Activated T-helper 17 cell treated with anti-CD3 and anti-CD28 coated beads, Interleukin-2, amount 50 U/mL, for 72 hours (primary cell): ENCODE data around the gene WRNIP1. TPM values are rescaled to one million over a fixed set of nuclear protein-coding genes. Genes with fewer than 3 reads are reported as not detected.
A peak's percentile ranks its signal among the peaks of the same experiment; 100 is the strongest.
"Not testable (repeated sequence)": the region's sequence is repeated elsewhere in the genome, so short reads cannot be mapped to it uniquely, and the experiment has no call there.

ENCODE experiments used
- ATAC-seq: fragments of 150-1000 bp; cut with Tn5 transposase; replicated peaks from 2 replicates; pipeline ENCODE4 v1.10.0; 2021; ENCODE audit warnings: mild to moderate bottlenecking, moderate library complexity
- H3K27ac Mint-ChIP-seq: one replicate; pipeline ENCODE4 v1.8.0; 2022; ENCODE audit warnings: mixed read lengths
- H3K27me3 Mint-ChIP-seq: one replicate; pipeline ENCODE4 v1.8.0; 2022; ENCODE audit warnings: mixed read lengths
- H3K36me3 Mint-ChIP-seq: one replicate; pipeline ENCODE4 v1.8.0; 2022; ENCODE audit warnings: low read depth, mild to moderate bottlenecking, mixed read lengths
- H3K4me1 Mint-ChIP-seq: one replicate; pipeline ENCODE4 v1.8.0; 2022; ENCODE audit warnings: mixed read lengths
- H3K4me3 Mint-ChIP-seq: one replicate; pipeline ENCODE4 v1.8.0; 2022; ENCODE audit warnings: mild to moderate bottlenecking, mixed read lengths
- H3K9me3 Mint-ChIP-seq: one replicate; pipeline ENCODE4 v1.8.0; 2022; ENCODE audit warnings: mixed read lengths
- total RNA-seq, 2 donors: library from RNA; stranded (reverse); gene quantifications; one replicate each; pipeline ENCODE4 v1.2.3, GENCODE V29; 2022

WRNIP1 gene
- total RNA-seq, 2 donors from 2014 or later: 30.4 to 48.5 TPM

DNA sequence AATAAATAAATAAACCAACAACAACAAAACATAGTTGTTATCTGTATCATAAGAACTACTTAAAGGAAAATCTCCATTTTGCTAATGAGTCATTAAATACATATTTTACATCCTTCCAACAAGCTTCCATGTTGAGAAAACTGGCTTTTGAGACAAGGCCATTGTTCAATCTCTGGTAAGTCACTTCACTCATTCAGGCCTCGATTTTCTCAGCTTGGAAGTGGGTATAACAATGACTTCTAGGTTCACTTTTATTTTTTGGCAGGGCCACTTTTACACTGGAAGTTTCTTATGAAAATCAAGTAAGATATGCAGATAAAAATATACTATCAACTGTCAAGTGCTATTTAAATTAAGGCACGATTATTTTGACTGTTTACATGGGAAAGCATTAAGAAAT, 30.0 kb downstream of the WRNIP1 start:
- Mint-ChIP-seq H3K4me3 (no peak overlapping the region), H3K36me3 (peaks cover 5% of the 10 kb centered on the region), H3K9me3 (no peaks in the 10 kb centered on the region), H3K27ac (no peak overlapping the region), H3K4me1 (peaks cover 37% of the 10 kb centered on the region), H3K27me3 (no peaks in the 10 kb centered on the region)
- no peak for ATAC-seq

DNA sequence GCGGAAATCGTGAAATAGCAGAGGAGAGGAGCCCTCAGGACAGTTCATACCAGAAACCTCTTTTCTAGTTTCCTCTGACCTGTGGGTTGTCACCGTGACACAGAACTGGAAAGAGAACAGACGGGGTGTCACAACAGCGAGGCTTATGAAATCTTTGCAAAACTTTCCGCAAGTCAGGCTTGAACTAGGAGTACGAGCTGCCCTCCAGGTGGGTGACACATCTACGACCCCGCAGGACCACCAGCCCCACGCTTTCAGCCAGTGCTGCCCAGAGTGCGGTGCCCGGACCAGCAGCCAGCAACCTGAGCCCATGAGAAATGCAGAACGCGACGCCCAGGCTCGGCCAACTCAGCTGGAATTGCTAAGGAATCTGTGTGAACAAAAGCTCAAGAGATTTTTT, 30.8 kb downstream of the WRNIP1 start:
- no peak for ATAC-seq
- H3K27me3 Mint-ChIP-seq: no peaks in the 10 kb centered on the region

DNA sequence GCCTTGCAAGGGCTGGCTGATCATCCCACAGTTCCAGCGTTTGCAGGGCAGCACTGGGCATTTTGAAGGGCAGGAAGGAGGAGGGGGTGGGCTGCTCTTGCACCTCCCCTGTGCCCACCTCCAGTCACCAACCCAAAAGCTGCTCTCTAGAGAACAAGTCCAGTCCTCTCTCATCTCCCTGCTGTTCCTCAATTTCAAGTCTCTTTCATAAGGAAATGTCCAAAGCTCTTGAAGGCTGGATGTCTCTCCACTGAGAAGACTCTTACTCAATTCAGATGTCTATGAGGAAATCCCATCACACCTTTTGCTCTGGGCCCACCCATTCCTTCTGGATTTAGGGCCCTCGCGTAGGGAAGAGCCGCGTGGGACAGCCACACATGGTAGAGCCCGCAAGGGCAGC, 31.7 kb downstream of the WRNIP1 start:
- H3K27me3 Mint-ChIP-seq: no peaks in the 10 kb centered on the region
- peaks cover 34% of the 10 kb centered on the region for H3K4me1 Mint-ChIP-seq
- ATAC-seq: no peak
- H3K4me3 Mint-ChIP-seq: no peak overlapping the region
- H3K36me3 Mint-ChIP-seq: peaks cover 5% of the 10 kb centered on the region
- peak overlapping the region; percentile 44 for H3K27ac Mint-ChIP-seq
- no peaks in the 10 kb centered on the region for H3K9me3 Mint-ChIP-seq

More for the DNA sequence above, 30.8 kb downstream of the WRNIP1 start:
- H3K36me3 Mint-ChIP-seq: peaks cover 5% of the 10 kb centered on the region
- peaks cover 40% of the 10 kb centered on the region for H3K4me1 Mint-ChIP-seq
- no peak overlapping the region for H3K4me3 Mint-ChIP-seq
- H3K27ac Mint-ChIP-seq: no peak overlapping the region
- H3K9me3 Mint-ChIP-seq: no peaks in the 10 kb centered on the region

DNA sequence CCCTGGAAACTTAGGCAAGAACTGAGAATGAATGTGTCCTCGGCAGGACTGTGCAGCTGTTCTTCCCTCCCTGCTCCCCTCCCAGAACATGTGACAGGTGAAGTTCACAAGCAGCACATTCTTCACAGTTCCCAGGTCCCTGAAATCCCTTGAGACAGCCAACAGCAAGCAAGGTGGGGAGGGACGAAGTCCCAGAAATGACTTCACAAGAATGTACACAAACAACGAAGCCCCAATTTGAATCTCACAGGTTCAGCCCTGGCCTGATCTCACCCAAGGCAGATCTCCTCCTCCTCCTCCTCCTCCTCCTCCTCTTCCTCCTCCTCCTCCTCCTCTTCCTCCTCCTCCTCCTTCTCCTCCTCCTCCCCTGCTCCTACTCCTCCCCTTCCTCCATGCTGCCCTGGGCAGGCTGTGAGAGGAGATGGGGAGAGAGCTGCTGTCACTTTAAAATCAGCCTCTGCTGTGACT, 32.4 kb downstream of the WRNIP1 start:
- no peaks in the 10 kb centered on the region for H3K9me3 Mint-ChIP-seq
- no peak overlapping the region for H3K4me3 Mint-ChIP-seq
- peaks cover 32% of the 10 kb centered on the region for H3K4me1 Mint-ChIP-seq
- no peak for ATAC-seq
- peaks cover 5% of the 10 kb centered on the region for H3K36me3 Mint-ChIP-seq
- H3K27me3 Mint-ChIP-seq: no peaks in the 10 kb centered on the region
- H3K27ac Mint-ChIP-seq: no peak overlapping the region

DNA sequence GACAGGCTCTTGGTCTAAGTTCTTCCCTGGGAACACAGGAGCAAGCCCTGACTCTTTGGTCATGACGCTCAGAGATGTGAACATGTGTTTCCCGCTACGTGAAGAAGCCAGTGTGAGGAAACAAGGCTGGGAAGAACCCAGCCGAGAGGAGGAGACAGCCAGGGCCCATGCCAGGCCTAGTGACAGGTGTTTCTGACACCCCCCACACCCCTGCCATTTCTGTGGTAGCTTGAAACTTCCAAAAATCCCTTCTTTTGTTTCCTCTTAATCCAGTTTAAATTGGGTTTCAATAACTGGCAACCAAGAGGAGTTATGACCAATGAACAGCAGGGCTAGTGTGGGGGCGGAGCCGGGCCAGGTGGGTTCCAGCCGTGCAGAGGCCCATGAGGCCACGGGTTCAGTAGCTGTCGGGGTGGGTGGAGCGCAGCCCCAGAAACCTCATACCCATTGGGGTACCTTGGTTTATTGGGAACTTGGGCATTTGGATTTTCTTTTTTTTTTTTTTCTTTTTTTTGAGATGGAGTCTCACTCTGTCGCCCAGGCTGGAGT, 33.5 kb downstream of the WRNIP1 start:
- H3K27ac Mint-ChIP-seq: no peak overlapping the region
- ATAC-seq: no peak
- H3K4me1 Mint-ChIP-seq: peaks cover 24% of the 10 kb centered on the region

DNA sequence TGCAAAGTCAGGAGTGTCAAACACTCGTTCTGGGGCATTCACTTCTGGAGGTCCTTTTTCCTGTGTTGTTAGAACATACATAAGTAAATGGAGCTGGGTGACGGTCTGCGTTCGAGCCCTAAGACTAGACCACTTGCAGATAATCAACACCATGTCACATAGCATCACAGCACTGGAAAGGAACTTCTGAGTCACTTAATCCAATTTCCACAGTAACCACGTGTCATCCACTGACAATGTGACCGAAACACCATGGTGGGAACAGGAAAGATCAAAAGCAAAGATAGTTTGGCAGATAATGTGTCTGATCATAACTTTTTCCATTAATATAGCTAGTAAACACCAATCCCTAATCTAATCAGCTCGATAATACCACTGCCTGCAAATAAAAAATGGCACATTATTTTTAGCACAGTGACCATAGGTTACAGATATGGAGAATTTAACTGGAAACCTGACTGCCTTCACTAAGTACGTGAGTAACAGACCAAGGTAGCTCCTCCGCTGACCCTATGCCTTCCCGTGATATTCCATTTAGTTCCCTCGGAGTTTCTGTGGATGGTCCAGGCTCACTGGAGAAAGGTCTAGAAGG, 34.8 kb downstream of the WRNIP1 start:
- Mint-ChIP-seq H3K4me3 (no peak overlapping the region), H3K27me3 (no peaks in the 10 kb centered on the region), H3K4me1 (peaks cover 20% of the 10 kb centered on the region), H3K36me3 (peaks cover 5% of the 10 kb centered on the region), H3K9me3 (no peaks in the 10 kb centered on the region), H3K27ac (peak overlapping the region; percentile 1)
- ATAC-seq: peak; percentile 90

More for the DNA sequence above, 33.5 kb downstream of the WRNIP1 start:
- Mint-ChIP-seq H3K27me3 (no peaks in the 10 kb centered on the region), H3K9me3 (no peaks in the 10 kb centered on the region), H3K36me3 (peaks cover 5% of the 10 kb centered on the region), H3K4me3 (no peak overlapping the region)

DNA sequence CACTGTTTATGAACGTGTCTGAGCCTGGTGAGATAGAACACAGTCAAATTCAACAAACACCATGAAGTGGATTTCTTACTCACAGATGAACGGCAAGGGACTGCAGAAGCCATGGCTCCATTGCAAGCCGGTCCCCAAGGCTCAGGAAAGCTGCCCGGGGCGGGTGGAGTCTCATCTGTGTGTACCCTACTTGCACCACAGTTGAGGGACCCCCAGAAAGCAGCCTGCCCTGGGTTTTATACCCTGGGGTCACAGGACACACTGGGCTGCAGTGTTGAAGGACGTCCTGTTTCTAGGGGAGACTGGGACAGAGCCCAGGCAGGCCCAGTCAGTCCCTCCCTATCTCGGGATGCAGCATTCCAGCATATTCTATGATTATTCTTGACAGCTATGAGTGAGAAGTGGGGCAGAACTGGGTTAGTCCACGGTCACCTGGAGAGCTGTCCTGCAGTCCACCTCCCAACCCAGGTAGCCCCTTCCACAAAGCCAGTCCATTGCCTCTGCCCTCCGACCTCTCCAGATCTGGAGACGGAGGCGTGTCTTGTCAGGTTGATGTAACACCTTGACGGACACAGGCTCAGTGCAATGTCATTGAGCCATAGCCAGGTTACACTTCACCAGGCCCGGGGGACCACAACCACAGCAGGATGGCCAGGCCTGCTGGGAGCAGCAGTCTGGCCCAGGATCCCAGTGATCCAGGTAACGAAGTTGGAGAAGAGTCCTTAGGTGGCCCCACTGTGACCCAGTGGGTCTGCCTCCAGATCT, 35.5 kb downstream of the WRNIP1 start:
- Mint-ChIP-seq H3K4me1 (peaks cover 20% of the 10 kb centered on the region), H3K36me3 (peaks cover 5% of the 10 kb centered on the region), H3K4me3 (no peak overlapping the region), H3K27ac (no peak overlapping the region), H3K27me3 (no peaks in the 10 kb centered on the region), H3K9me3 (no peaks in the 10 kb centered on the region)
- ATAC-seq: no peak

DNA sequence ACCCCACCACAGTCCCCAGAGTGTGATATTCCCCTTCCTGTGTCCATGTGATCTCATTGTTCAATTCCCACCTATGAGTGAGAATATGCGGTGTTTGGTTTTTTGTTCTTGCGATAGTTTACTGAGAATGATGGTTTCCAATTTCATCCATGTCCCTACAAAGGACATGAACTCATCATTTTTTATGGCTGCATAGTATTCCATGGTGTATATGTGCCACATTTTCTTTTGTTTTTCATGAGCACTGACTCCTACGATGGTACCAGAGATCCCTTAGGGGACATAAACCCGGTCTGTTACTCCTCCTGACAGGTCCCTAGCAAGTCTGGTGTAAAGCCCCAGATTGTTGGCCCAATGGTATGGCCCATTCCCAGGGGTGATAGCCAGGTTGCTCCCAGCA, 36.5 kb downstream of the WRNIP1 start:
- not testable (repeated sequence) for H3K4me3 Mint-ChIP-seq, H3K27me3 Mint-ChIP-seq

DNA sequence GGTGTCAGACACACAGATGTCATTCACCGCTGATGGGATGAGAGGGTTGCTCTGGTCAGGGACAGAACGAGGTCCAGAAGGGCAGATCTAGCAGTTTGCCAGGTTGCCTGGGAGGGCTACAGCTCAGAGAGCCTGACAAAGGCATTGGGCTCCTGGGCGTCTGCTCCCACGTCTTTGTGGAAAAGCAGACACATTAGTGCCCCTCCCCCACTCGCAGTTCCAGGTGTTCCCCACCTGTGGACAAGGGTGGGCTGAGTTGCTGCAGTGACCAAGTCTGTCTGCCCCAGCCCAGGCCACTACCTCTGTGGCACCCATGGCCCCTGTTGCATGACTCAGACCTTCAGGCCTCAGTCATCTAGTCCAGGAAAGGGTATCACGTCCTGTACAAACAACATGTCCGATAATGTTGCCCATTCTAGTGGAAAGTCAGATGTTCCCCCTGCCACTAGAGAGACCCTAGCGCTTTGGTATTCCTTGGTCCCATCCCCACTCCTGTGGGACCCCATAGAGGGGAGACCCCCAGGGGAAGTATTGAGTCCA, 37.4 kb downstream of the WRNIP1 start:
- no peaks in the 10 kb centered on the region for H3K27me3 Mint-ChIP-seq

More for the DNA sequence above, 36.5 kb downstream of the WRNIP1 start:
- not testable (repeated sequence) for H3K27ac Mint-ChIP-seq, ATAC-seq, H3K9me3 Mint-ChIP-seq, H3K36me3 Mint-ChIP-seq
- peaks cover 19% of the 10 kb centered on the region for H3K4me1 Mint-ChIP-seq

DNA sequence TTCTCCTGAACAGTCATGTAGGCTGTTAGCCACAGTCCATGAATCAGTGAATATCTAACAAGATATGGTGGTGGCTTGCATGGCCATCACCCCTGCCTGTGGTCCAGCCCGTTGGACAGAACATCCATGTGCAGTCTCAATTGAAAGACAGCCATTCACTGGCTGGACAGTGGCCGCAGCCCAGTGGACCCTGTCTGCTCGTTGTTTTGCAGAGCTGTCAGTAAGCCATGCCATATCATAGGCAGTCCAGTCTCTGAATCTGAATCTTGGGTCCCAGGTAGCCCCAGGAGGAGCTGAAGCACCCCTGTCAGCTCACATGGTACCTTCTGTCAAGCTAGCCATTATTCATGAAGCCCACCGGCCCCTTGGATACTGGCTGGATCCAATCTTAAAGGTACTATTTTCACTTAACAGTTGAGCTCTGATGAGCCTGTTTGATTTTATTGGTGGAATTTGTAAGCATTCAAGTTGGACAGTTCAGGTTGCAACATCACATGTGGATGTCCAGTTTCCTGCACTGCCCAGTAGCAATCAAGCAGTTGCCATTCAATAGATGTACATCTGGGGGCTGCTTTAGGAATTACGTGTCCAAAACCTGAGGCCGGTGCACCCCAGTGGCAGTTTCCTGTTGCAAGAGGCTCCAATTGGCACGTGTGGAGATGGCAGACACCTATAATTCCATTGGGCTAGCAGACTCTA, 38.7 kb downstream of the WRNIP1 start:
- no peaks in the 10 kb centered on the region for H3K9me3 Mint-ChIP-seq
- peaks cover 11% of the 10 kb centered on the region for H3K4me1 Mint-ChIP-seq
- no peak overlapping the region for H3K4me3 Mint-ChIP-seq
- H3K36me3 Mint-ChIP-seq: no peaks in the 10 kb centered on the region
- ATAC-seq: no peak
- no peaks in the 10 kb centered on the region for H3K27me3 Mint-ChIP-seq
- H3K27ac Mint-ChIP-seq: no peak overlapping the region

More for the DNA sequence above, 37.4 kb downstream of the WRNIP1 start:
- Mint-ChIP-seq H3K4me3 (no peak overlapping the region), H3K36me3 (no peaks in the 10 kb centered on the region), H3K9me3 (no peaks in the 10 kb centered on the region), H3K27ac (no peak overlapping the region), H3K4me1 (peaks cover 15% of the 10 kb centered on the region)
- ATAC-seq: no peak

DNA sequence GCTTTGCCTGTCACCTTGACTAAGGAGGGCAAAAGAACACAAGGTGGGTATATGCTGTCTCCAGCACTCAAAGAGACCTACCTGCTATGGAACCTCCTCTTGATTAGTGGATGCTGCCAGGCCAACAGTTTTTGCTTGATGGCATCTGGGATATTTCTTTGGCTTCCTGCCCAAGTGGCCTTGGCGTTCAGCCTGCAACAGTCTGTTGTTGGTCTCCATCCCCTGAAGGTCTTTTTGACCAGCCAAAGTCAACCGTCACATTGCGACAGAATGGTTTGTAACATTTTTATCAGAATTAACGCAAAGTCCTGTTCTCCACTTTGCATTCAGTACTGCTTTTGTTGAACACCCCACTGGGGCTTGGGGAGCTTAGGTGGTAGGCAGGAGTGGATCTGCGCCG, 39.3 kb downstream of the WRNIP1 start:
- Mint-ChIP-seq H3K9me3 (no peaks in the 10 kb centered on the region), H3K4me3 (no peak overlapping the region), H3K27me3 (no peaks in the 10 kb centered on the region), H3K4me1 (peaks cover 9% of the 10 kb centered on the region), H3K36me3 (no peaks in the 10 kb centered on the region), H3K27ac (no peak overlapping the region)
- ATAC-seq: no peak

DNA sequence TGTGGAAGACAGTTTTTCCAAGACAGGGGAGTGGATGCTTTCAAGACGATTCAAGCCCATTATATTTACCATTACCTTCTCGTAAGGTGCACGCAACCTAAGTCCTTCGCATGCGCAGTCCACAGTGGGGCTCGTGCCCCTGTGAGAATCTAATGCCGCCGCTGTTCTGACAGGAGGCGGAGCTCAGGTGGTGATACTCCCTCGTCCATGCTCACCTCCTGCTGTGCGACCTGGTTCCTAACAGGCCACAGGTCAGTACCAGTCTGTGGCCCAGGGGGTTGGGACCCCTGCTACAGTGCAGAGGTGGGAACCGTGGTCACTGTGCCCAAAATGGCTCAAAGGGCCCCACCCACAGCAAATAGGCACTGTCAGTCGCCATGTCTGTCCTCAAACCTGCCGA, 39.8 kb downstream of the WRNIP1 start:
- H3K27ac Mint-ChIP-seq: no peak overlapping the region

DNA sequence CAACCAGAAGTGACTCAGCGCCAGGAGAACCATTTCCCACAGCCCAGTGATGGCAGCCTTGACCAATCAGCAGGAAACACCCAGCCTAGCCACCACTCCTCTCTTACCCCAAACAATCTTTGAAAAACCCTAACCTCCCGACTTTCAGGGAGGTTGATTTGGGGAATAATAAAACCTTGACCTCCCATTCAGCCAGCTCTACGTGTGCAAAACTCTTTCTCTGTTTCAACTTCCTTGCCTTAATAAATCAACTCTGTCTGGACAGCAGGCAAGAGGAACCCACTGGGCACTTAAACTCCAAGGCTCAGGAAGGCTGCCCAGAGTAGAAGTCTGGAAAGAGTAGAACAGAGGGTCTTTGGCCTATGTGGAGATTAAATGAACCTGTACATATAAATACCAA, 41.5 kb downstream of the WRNIP1 start:
- no peaks in the 10 kb centered on the region for H3K27me3 Mint-ChIP-seq
- H3K36me3 Mint-ChIP-seq: no peaks in the 10 kb centered on the region
- peaks cover 10% of the 10 kb centered on the region for H3K4me1 Mint-ChIP-seq
- no peak overlapping the region for H3K27ac Mint-ChIP-seq
- ATAC-seq: no peak
- no peak overlapping the region for H3K4me3 Mint-ChIP-seq
- no peaks in the 10 kb centered on the region for H3K9me3 Mint-ChIP-seq

More for the DNA sequence above, 39.8 kb downstream of the WRNIP1 start:
- Mint-ChIP-seq H3K4me3 (no peak overlapping the region), H3K27me3 (no peaks in the 10 kb centered on the region), H3K9me3 (no peaks in the 10 kb centered on the region), H3K4me1 (peaks cover 9% of the 10 kb centered on the region), H3K36me3 (no peaks in the 10 kb centered on the region)
- ATAC-seq: no peak

DNA sequence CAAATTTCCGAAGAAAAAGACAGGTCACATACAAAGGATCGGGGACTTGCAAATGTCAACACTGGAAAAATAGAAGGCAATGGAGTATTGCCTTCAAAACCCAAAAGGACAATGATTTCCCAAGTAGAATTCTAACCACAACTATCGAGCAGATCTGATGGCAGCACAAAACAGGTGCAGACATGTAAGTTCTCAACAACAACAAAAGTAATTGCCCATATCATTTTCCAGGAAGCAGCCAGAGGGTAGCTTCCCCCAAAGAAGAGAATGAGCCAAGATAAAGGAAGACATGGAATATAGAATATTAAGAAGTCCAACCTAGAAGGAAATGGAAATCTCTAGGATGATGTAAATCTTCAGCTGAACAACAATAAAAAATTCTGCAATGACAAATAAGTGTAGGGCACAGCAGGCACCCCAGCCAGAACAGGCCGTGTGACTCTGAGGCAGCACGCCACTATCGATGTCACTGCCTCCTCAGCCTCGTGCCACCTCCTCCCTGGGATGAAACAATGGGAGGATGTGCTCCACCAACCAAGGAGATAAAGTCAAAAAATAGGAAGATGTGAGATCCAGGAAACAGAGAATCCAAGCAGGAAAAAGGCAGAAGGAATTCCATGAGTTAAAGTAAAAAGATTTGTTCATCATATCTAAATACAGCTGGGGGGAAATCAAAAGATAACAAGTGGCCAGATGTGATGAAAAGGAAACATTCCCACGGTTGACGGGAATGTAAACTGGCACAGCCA, 42.3 kb downstream of the WRNIP1 start:
- Mint-ChIP-seq H3K4me1 (peaks cover 10% of the 10 kb centered on the region), H3K9me3 (no peaks in the 10 kb centered on the region), H3K27me3 (no peaks in the 10 kb centered on the region), H3K4me3 (no peak overlapping the region), H3K36me3 (no peaks in the 10 kb centered on the region), H3K27ac (no peak overlapping the region)
- no peak for ATAC-seq
